A549 (cell line): ENCODE data around the gene INSC. TPM values are rescaled to one million over a fixed set of nuclear protein-coding genes. Genes with fewer than 3 reads are reported as not detected.

ENCODE experiments used
- ATAC-seq, 2 experiments: fragments of 200-7000 bp in 1 of 2; fragments of >200 bp in 1 of 2; cut with Nextera tagmentation in 1 of 2; cut with Tn5 transposase in 1 of 2; 3 replicates each; pipeline versions ENCODE4 v1.8.0 to v1.9.1; 2018 to 2020; ENCODE audit warnings: mild to moderate bottlenecking in 1 of 2, moderate library complexity in 1 of 2
- CTCF ChIA-PET: fragments of 300-600 bp; sonication (Branson Sonifier 250); formaldehyde crosslinking; extraction: SDS; loops from one replicate; lab custom pipeline; 2021; ENCODE audit warnings: antibody characterized with exemption, inconsistent platforms; lab: Yijun Ruan, JAX
- POLR2A ChIA-PET: fragments of 350-600 bp; formaldehyde crosslinking; extraction: SDS; loops from one replicate; lab custom pipeline; 2021; ENCODE audit warnings: antibody characterized with exemption, inconsistent platforms; lab: Yijun Ruan, JAX
- DNase-seq, 2 experiments: peaks; one replicate each; pipeline versions ENCODE4 v3.0.0 to v3.0.0-alpha.2; 2011 to 2016; ENCODE audit warnings: low read depth in 1 of 2, low spot score in 1 of 2
- FAIRE-seq: peaks from 2 replicates; lab custom pipeline; 2011; peaks lifted over from hg19 to GRCh38; lab: Jason Lieb, UNC
- H3K27ac ChIP-seq, 2 experiments: fragments of >200 bp; sonication (Bioruptor Twin); formaldehyde crosslinking; 3 replicates each; pipeline ENCODE4 v1.5.1; 2016 to 2017
- H3K4me1 ChIP-seq: fragments of >200 bp; sonication (Bioruptor Twin); formaldehyde crosslinking; 3 replicates; pipeline ENCODE4 v1.6.1; 2016
- H3K4me2 ChIP-seq: fragments of >200 bp; sonication (Bioruptor Twin); formaldehyde crosslinking; 3 replicates; pipeline ENCODE4 v1.6.1; 2016
- H3K4me3 ChIP-seq: fragments of >200 bp; sonication (Bioruptor Twin); formaldehyde crosslinking; 3 replicates; pipeline ENCODE4 v1.5.1; 2016
- H3K9me3 ChIP-seq: fragments of >200 bp; sonication (Bioruptor Twin); formaldehyde crosslinking; 3 replicates; pipeline ENCODE4 v1.6.1; 2016
- CHD2 ChIP-seq: fragments of 150-350 bp; IDR thresholded peaks from 2 replicates; pipeline ENCODE4 v1.6.1; 2014; ENCODE audit warnings: low read length; ENCODE audit not compliant: partially characterized antibody
- CTCF ChIP-seq: fragments of >200 bp; sonication (Bioruptor Twin); formaldehyde crosslinking; IDR thresholded peaks from 3 replicates; pipeline ENCODE4 v1.5.1; 2016
- EHF ChIP-seq: fragments of 250-450 bp; sonication (Bioruptor Pico); IDR thresholded peaks from 2 replicates; pipeline ENCODE4 v1.5.0; 2020; ENCODE audit warnings: mild to moderate bottlenecking
- HMGXB4 ChIP-seq: fragments of 250-450 bp; sonication (Bioruptor Pico); IDR thresholded peaks from 2 replicates; pipeline ENCODE4 v1.5.0; 2021; ENCODE audit warnings: mild to moderate bottlenecking, moderate library complexity, borderline replicate concordance
- HOXB5 ChIP-seq: fragments of 250-450 bp; sonication (Bioruptor Pico); IDR thresholded peaks from 2 replicates; pipeline ENCODE4 v1.5.0; 2020; ENCODE audit warnings: mild to moderate bottlenecking, moderate library complexity
- JUNB ChIP-seq: fragments of >200 bp; sonication (Bioruptor Twin); formaldehyde crosslinking; IDR thresholded peaks from 2 replicates; pipeline ENCODE4 v1.6.1; 2016
- MAFK ChIP-seq: fragments of 450-650 bp; IDR thresholded peaks from 2 replicates; pipeline ENCODE4 v1.6.1; 2014; ENCODE audit not compliant: partially characterized antibody
- MAX ChIP-seq: IDR thresholded peaks from 2 replicates; pipeline ENCODE4 v1.6.1; 2012
- MAZ ChIP-seq: fragments of 150-350 bp; IDR thresholded peaks from 2 replicates; pipeline ENCODE4 v1.6.1; 2014; ENCODE audit warnings: antibody characterized with exemption, low read depth, low read length, borderline replicate concordance
- PBX3 ChIP-seq: IDR thresholded peaks from 2 replicates; pipeline ENCODE4 v1.6.1; 2012
- RAD21 ChIP-seq, 2 experiments: fragments of >200 bp in 1 of 2; sonication (Bioruptor Twin) in 1 of 2; formaldehyde crosslinking in 1 of 2; IDR thresholded peaks in 1 of 2; conservative IDR thresholded peaks in 1 of 2; 2 replicates in 1 of 2; 3 replicates in 1 of 2; pipeline ENCODE4 v1.6.1; 2012 to 2018; ENCODE audit warnings: inconsistent platforms in 1 of 2
- REST ChIP-seq: fragments of 200-600 bp; sonication (generic); IDR thresholded peaks from 2 replicates; pipeline ENCODE4 v1.6.1; 2016; ENCODE audit warnings: antibody characterized with exemption, mild to moderate bottlenecking, moderate library complexity
- SMC3 ChIP-seq: fragments of >200 bp; sonication (Bioruptor Twin); formaldehyde crosslinking; IDR thresholded peaks from 3 replicates; pipeline ENCODE4 v1.6.1; 2018; ENCODE audit warnings: inconsistent platforms
- SREBF2 ChIP-seq: fragments of 450-650 bp; IDR thresholded peaks from 2 replicates; pipeline ENCODE4 v1.6.1; 2014; ENCODE audit warnings: mild to moderate bottlenecking, moderate library complexity
- TFCP2L1 ChIP-seq: fragments of 250-450 bp; sonication (Bioruptor Pico); IDR thresholded peaks from 2 replicates; pipeline ENCODE4 v1.5.0; 2021; ENCODE audit warnings: mild to moderate bottlenecking
- TP53 ChIP-seq: fragments of 250-450 bp; sonication (Bioruptor Pico); IDR thresholded peaks from 2 replicates; pipeline ENCODE4 v1.5.0; 2021; ENCODE audit warnings: mild to moderate bottlenecking, moderate library complexity
- ZNF302 ChIP-seq: fragments of 250-450 bp; sonication (Bioruptor Pico); IDR thresholded peaks from 2 replicates; pipeline ENCODE4 v1.9.0; 2021; ENCODE audit warnings: inconsistent platforms, mild to moderate bottlenecking, moderate library complexity
- ZSCAN20 ChIP-seq: fragments of 250-450 bp; sonication (Bioruptor Pico); IDR thresholded peaks from 2 replicates; pipeline ENCODE4 v1.8.0; 2022; ENCODE audit warnings: mild to moderate bottlenecking, moderate library complexity
- WGBS: methylation state at CpG from one replicate; pipeline ENCODE4 v1.1.6; 2017; ENCODE audit errors: missing lambda C conversion rate; 5-methylcytosine and 5-hydroxymethylcytosine counted together
- polyA plus RNA-seq, 4 experiments: library from polyadenylated mRNA; depleted of rRNA in 3 of 4; stranded (reverse); fragments of >200 nt; fragmentation: RNase III in 1 of 4; extraction: RNeasy Plus Mini Kit Qiagen cat#74134 plus additional on column Dnase treatment in 1 of 4; gene quantifications; 2 replicates in 3 of 4; 3 replicates in 1 of 4; pipeline ENCODE4 v1.2.3, GENCODE V29; 2011 to 2017

Gene INSC
- polyA plus RNA-seq, 2 of the 4 experiments (the other 2 are of a cell fraction): not detected

- H3K4me3 ChIP-seq: no peak overlapping the region
- no peak for TF ChIP-seq MAX
- no peak for TF ChIP-seq TFCP2L1 (CRISPR knock-in tag)
- TF ChIP-seq HMGXB4 (CRISPR knock-in tag): no peak
- no peak for TF ChIP-seq ZNF302 (CRISPR knock-in tag)
- no peak for TF ChIP-seq PBX3
- TF ChIP-seq CHD2: no peak
- TF ChIP-seq MAFK: no peak
- no peak for TF ChIP-seq TP53 (CRISPR knock-in tag)
- no peak for TF ChIP-seq ZSCAN20 (CRISPR knock-in tag)
- no peak for TF ChIP-seq MAZ
- TF ChIP-seq JUNB: no peak
- TF ChIP-seq REST: no peak
- TF ChIP-seq HOXB5: no peak
- no peak for TF ChIP-seq EHF (CRISPR knock-in tag)
- no peak overlapping the region for H3K27ac ChIP-seq
- FAIRE-seq (no peak), DNase-seq (no peak), ATAC-seq (no peak)
- H3K4me2 ChIP-seq: no peak overlapping the region
- ChIA-PET CTCF (interaction anchor here (0.6 to 4.0 kb wide), 8 partner anchors 9 to 299 kb away, joined by 3 to 36 read pairs (median 5); no protein-coding TSS in a partner anchor), POLR2A (no interaction called here)
- no peaks in the 10 kb centered on the region for H3K4me1 ChIP-seq
- H3K9me3 ChIP-seq: no peaks in the 10 kb centered on the region
- WGBS: 81% methylated on average over 2 of the region's 2 CpGs
Observed at GRCh38 chr11:15206791-15207190, 92.1 kb downstream of the INSC start.

- CTCF ChIA-PET: interaction anchor here (0.7 to 4.0 kb wide), 11 partner anchors 12 to 419 kb away, joined by 3 to 36 read pairs (median 3); no protein-coding TSS in a partner anchor
- peak; percentile 92 to 100 for ATAC-seq
- 6% methylated on average over 6 of the region's 10 CpGs for WGBS
- no peaks in the 10 kb centered on the region for H3K4me1 ChIP-seq
- TF ChIP-seq CTCF (peak; percentile 83), SREBF2 (no peak), SMC3 (peak; percentile 93), RAD21 (conservative IDR thresholded peaks at IDR 0.05 in 1 of 2, IDR thresholded peaks at IDR 0.05 in 1 of 2) (peak; percentile 92 to 96)
- TF ChIP-seq, all 56 proteins: peak for 3
- no peak overlapping the region for H3K4me3 ChIP-seq
- no peak overlapping the region for H3K4me2 ChIP-seq
- POLR2A ChIA-PET: no interaction called here
- DNase-seq: peak; percentile 56 to 80
- no peak overlapping the region for H3K27ac ChIP-seq
- H3K9me3 ChIP-seq: no peaks in the 10 kb centered on the region
- FAIRE-seq: no peak
Observed at GRCh38 chr11:15208378-15209222, 93.9 kb downstream of the INSC start.
